ENCODE results near the gene MTMR12.

GRCh38 chr5:32332361-32332760 lies 19.6 kb upstream of the MTMR12 start:
- no peak for TF ChIP-seq YY1 (IDR thresholded peaks at IDR 0.05; ENCODE audit: insufficient read depth, insufficient read length)
- TF ChIP-seq ZNF274 (IDR thresholded peaks at IDR 0.05; ENCODE audit: low read depth, low read length) = no peak
- TF ChIP-seq SUZ12 (IDR thresholded peaks at IDR 0.05; ENCODE audit: extremely low read depth, insufficient read depth, insufficient read length) = no peak
